NCI-H128 (cell line): ENCODE results near the gene SPATA4.
"Not testable (repeated sequence)": the region's sequence is repeated elsewhere in the genome, so short reads cannot be mapped to it uniquely, and the experiment has no call there.

Source experiments
- DNase-seq: peaks from one replicate; lab custom pipeline; 2025; ENCODE audit not compliant: unreplicated experiment; lab: John Stamatoyannopoulos, UW

Gene SPATA4

DNA sequence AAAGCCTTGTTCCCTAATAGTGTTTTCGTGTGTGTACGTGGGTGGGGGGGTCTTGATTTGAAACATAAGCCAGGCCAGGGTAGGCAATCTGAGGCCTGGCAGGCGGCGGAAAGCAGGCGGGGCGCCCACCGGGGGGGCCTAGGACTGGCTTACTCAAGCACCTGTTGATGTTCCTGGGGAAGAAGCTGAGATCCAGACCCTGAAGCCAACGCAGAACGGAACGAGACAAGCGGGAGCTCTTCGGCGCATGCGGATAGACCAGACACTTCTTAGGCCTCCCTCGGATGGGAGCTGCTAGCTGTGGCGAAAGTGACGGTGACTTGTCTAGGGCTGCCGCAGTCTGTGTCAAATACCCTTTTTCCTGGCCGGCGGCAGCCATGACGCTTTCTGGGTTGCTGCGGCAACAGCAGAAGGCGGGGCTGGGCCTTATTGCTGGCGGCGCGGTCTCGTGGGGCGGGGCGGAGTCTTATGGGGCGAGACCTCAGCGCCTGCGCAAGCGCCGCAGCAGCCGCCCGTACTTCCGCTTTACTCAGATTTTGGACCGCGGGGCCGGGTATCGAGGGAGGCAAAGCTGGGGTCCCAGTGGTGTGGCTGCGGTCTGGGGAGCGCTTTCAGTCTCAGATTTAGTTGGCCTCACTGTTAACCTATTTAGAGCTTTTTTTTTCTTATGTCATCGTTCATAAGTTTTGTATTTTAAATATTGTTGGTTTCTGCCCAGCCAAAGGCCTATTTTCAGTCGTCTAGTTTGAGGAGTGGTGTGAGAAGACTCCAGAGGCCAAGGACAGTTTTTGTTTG is at the start of gene SPATA4:
TSS of gene SPATA4 (minus strand) at position 402 of the 795 bp plus-strand sequence. CDS start at position 379, 23 bp downstream.
- peak; percentile 75 for DNase-seq

DNA sequence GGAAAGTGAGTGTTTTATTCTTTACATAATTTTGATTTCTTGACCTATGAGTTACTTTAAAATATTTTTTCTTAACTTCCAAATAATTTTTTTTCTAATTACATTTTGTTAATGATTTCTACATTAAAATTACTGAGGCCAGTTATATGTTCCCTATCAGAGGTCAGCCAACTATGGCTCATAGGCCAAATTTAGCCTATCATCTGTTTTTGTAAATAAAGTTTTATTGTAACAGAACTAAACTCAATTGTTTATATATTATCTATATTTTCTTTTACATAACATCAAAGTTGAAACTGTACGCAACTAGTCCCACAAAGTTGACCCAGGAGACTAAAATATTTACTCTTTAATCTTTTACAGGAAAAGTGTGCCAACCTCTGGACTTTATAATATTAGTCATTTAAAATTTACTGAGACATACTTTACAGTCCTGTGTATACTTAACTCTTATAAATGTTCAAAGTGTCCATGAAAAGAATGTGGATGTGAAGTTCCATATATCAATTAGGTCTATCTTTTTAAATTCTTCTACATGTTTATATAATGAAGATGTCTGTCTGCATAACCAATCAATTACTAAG is 47.5 kb upstream of the SPATA4 start:
- no peak for DNase-seq

GRCh38 chr4:176241703-176242102 is 46.3 kb upstream of the SPATA4 start:
- no peak for DNase-seq

DNA sequence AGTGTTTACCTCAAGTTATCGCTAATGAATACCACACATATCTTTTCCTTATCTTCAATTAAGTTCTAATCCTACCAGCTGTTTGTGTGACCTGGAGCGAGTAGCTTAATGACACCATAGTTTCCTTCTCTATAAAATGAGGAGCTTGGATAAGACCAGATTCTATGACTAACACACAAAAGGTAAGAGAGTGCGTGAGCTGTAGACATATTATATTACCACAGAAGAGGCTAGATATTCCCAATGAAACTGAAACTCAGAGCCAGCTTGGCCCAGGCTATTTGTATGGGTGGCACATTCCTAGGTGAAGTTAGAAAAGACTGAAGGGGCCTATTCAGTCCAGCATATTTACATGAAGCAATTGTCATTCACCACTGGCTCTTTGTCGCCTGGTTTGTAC is 43.4 kb upstream of the SPATA4 start:
- DNase-seq: no peak

GRCh38 chr4:176238157-176238610 is 42.8 kb upstream of the SPATA4 start:
- no peak for DNase-seq

- DNase-seq: no peak
Measured at GRCh38 chr4:176236946-176237345, 41.6 kb upstream of the SPATA4 start.

- no peak for DNase-seq
Measured at GRCh38 chr4:176230836-176231235, 35.5 kb upstream of the SPATA4 start.

- DNase-seq: no peak
Measured at GRCh38 chr4:176229645-176230044, 34.3 kb upstream of the SPATA4 start.

DNA sequence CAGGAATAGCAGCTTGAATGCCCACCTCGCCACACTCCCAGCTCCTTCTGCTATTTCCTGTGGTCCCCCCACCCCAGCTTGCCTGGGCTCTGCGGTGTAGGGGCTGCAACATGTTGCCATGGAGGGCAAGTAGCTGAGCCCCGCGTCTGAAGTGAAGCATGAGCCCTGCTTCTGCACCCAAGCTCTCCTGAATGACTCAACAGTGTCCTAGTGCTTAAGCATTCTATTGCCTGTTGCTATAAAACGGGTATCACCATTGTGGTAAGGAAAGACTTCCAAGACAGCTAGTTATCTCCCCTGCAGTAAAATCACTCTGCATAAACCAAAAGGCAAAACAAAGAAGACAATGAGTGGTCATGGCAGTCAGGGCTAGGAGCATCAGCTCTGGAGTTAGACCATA is 31.4 kb upstream of the SPATA4 start:
- DNase-seq: no peak

DNA sequence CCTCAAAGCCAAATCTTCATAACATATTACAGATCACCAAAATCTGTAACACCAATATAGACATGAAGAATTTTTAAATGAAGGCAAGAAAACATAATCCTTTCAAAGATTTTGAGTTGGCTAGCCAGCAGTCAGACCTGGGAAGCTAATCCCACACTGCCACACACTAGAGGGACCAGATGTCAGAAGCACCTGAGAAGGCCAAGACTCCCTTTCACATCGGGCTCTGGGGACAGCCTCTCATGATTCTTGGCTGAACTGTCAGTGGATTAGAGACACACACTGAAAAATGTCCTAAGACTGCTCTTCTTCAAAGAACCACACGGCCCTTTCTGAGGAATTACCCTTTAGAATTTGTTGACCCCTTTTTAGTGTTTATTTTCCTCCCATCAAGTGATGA is 28.2 kb upstream of the SPATA4 start:
- no peak for DNase-seq

DNA sequence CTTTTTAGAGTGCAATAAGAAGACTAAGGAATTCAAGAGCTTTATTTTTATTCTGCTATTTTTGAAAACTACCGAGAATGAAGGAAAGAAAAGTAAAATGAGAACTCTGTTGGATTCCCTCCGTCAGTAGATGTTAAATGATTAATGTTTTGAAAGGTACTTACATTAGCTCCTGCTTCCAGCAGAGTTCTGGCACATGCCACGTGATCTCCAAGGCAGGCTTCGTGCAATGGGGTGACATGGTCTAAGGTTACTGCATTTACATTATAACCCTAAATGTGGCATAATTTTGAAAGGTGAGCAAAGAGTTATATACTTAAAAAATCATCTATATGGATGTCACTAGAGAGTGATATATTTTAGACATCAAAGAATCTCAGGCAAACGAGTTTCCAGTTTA is 26.8 kb upstream of the SPATA4 start:
- no peak for DNase-seq

DNA sequence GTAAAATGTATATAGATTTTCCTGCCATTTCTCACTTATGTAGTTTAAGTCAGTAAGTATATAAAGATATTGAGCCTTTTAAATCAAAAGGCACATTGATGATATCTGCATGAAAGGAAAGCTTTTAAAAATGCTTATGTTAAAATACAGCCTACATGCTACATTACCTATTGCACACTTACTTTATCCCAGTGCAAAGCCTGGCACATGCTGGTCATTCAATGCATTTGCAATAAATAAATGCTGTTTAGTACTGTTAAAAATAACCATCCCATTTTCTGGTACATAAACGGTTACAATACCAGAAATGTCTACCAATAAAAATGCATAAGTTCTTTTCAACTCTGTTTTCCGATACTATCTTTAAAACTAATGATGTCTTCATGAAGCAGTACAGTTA is 22.1 kb upstream of the SPATA4 start:
- DNase-seq: no peak

- DNase-seq: not testable (repeated sequence)
Measured at GRCh38 chr4:176212351-176212750, 17.0 kb upstream of the SPATA4 start.

DNA sequence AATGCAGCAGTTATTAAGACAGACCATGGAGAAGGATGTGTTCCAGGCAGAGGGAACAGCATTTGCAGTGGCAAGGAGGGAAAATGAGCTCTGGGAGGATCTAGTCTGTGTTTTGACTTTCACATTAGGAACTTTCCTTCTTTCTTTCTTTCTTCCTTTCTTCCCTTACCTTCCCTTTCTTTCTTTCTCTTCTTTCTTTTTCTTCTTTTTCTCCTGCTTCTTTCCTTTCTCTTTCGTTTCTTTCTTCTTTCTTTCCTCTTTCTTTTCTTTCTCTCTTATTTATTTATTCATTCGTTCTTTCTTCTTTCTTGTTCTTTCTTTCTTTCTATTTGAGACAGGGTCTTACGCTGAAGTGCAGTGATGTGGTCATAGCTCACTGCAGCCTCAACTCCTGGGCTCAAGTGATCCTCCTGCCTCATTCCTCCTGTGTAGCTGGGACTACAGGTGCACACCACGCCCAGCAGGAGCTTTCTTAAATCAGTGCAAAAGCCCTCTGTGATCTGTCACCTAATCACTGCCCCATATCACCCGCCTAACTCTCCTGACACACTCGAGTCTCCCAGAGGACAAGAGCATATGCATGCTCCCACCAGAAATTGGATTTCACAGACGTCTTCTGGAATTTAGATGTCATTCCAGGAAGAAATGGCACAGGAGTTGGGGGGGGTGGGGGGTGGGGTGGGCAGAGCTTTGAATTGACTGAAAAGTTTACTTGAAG is 15.4 kb upstream of the SPATA4 start:
- no peak for DNase-seq

GRCh38 chr4:176210101-176210500 is 14.7 kb upstream of the SPATA4 start:
- DNase-seq: no peak

DNA sequence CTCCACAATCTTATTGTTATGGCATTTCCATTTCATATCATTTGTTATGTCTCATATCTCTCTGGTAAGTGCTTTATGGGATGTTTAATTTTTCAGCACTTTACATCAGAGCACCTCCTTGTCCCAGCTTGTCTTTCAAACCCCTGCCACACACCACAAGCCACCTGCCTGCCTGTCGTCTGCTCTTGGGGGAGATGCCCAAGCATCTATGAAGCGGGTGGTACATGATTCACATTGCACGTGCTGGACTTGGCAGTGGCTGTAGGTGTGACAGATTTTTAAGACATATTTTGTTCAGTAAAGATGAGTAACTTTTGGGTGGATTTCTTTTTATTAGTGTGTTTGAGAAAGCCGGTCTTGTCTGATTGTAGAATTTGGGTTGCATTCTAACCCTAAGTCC is 14.2 kb upstream of the SPATA4 start:
- no peak for DNase-seq

- DNase-seq: no peak
Measured at GRCh38 chr4:176207839-176208238, 12.5 kb upstream of the SPATA4 start.

- no peak for DNase-seq
Measured at GRCh38 chr4:176205299-176205698, 9.9 kb upstream of the SPATA4 start.

GRCh38 chr4:176198316-176198903 is 3.0 kb upstream of the SPATA4 start:
- DNase-seq: no peak

DNA sequence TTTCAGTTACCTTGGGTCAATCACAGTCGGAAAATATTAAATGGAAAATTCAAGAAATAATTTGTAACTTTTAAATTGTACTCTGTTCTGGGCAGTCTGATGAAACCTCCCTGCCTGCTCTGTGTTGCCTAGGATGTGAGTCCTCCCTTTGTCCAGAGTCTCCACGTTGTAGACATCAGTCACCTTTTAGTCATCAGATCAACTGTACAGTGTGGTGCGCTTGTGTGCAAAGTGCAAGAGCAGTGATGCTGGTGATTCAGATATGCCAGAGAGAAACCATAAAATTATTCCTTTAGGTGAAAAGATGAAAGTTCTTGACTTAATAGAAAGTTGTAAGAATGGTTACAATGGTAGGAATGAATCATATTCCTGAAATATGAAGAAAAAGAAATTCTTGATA is 1.4 kb downstream of the SPATA4 start:
- no peak for DNase-seq

DNA sequence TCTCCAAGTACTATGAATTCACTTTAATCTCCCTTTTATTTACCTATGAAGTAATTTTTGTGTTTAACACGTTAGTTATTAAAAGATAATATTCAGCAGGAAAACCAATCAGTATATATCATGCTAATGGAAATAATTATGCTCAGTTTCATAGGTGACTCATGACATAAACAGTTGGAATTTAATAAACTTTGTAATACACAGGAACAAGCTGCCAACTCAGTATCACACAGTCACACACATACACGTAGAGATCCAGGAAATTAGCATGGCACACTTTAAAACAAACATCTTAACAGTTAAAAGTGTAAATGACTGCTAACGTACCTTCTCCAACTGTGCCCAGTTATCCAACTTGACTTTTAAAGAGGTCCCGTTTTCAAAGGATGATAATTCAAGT is 2.3 kb downstream of the SPATA4 start:
- DNase-seq: no peak

GRCh38 chr4:176191974-176192373 is 3.4 kb downstream of the SPATA4 start:
- DNase-seq: peak; percentile 46
